ENCODE measurements around the gene SLC22A3.

Gene SLC22A3

GRCh38 chr6:160357088-160357487, 8.9 kb downstream of the SLC22A3 start:
- no peak for DNase-seq (ENCODE audit: low read depth)
- TF ChIP-seq CTCF (IDR thresholded peaks at IDR 0.05; ENCODE audit: low read length, missing control alignments): no peak
- no peak overlapping the region for H3K4me3 ChIP-seq (replicated peaks; ENCODE audit: low read depth, low read length)

- DNase-seq (ENCODE audit: low read depth): no peak
- TF ChIP-seq CTCF (IDR thresholded peaks at IDR 0.05; ENCODE audit: low read length, missing control alignments): no peak
- no peak overlapping the region for H3K4me3 ChIP-seq (replicated peaks; ENCODE audit: low read depth, low read length)
Observed at GRCh38 chr6:160358225-160359119, 10.3 kb downstream of the SLC22A3 start.

GRCh38 chr6:160360955-160361354, 12.8 kb downstream of the SLC22A3 start:
- DNase-seq (ENCODE audit: low read depth): no peak
- no peak for TF ChIP-seq CTCF (IDR thresholded peaks at IDR 0.05; ENCODE audit: low read length, missing control alignments)
- H3K4me3 ChIP-seq (replicated peaks; ENCODE audit: low read depth, low read length): no peak overlapping the region

GRCh38 chr6:160362556-160362955, 14.4 kb downstream of the SLC22A3 start:
- TF ChIP-seq CTCF (IDR thresholded peaks at IDR 0.05; ENCODE audit: low read length, missing control alignments): no peak
- H3K4me3 ChIP-seq (replicated peaks; ENCODE audit: low read depth, low read length): no peak overlapping the region
- DNase-seq (ENCODE audit: low read depth): no peak

GRCh38 chr6:160363016-160363996, 15.1 kb downstream of the SLC22A3 start:
- TF ChIP-seq CTCF (IDR thresholded peaks at IDR 0.05; ENCODE audit: low read length, missing control alignments): no peak
- DNase-seq (ENCODE audit: low read depth): no peak
- H3K4me3 ChIP-seq (replicated peaks; ENCODE audit: low read depth, low read length): no peak overlapping the region

GRCh38 chr6:160365117-160365516, 16.9 kb downstream of the SLC22A3 start:
- DNase-seq (ENCODE audit: low read depth): no peak
- TF ChIP-seq CTCF (IDR thresholded peaks at IDR 0.05; ENCODE audit: low read length, missing control alignments): no peak
- no peak overlapping the region for H3K4me3 ChIP-seq (replicated peaks; ENCODE audit: low read depth, low read length)

Data from fibroblast of pulmonary artery (primary cell).